Uterus (tissue), 4 donors: Measurements from ENCODE around the gene ACVR1. TPM values are rescaled to one million over a fixed set of nuclear protein-coding genes. Genes with fewer than 3 reads are reported as not detected.

Experiments used
- DNase-seq, 2 donors: peaks; one replicate each; pipeline ENCODE4 v3.0.0-alpha.2; 2019 to 2020
- H3K27ac ChIP-seq, 2 donors: fragments of 200-600 bp; sonication (generic); 1 replicate in 1 of 2; 2 replicates in 1 of 2; pipeline ENCODE4 v1.5.1; 2016 to 2018
- H3K27me3 ChIP-seq, 2 donors: fragments of 200-600 bp; sonication (generic); one replicate each; pipeline ENCODE4 v1.5.1; 2018 to 2019; ENCODE audit warnings: control low read depth in 1 of 2
- H3K36me3 ChIP-seq, 2 donors: fragments of 200-600 bp; sonication (generic); one replicate each; pipeline ENCODE4 v1.5.1; 2019; ENCODE audit warnings: control low read depth in 1 of 2
- H3K4me1 ChIP-seq, 2 donors: fragments of 200-600 bp; sonication (generic); one replicate each; pipeline ENCODE4 v1.5.1; 2018 to 2019; ENCODE audit warnings: control low read depth in 1 of 2
- H3K4me3 ChIP-seq, 2 donors: fragments of 200-600 bp; sonication (generic); 1 replicate in 1 of 2; 2 replicates in 1 of 2; pipeline ENCODE4 v1.5.1; 2018 to 2019; ENCODE audit warnings: mild to moderate bottlenecking in 1 of 2
- H3K9me3 ChIP-seq, 2 donors: fragments of 200-600 bp; sonication (generic); one replicate each; pipeline ENCODE4 v1.5.1; 2019; ENCODE audit warnings: control low read depth in 1 of 2
- POLR2A ChIP-seq, 2 donors: fragments of 450-650 bp; IDR thresholded peaks; one replicate each; pipeline ENCODE4 v1.6.1; 2016; ENCODE audit warnings: antibody characterized with exemption in 2 of 2, mild to moderate bottlenecking in 1 of 2, moderate library complexity in 1 of 2
- intact Hi-C: fragments of 100-400 bp; cut with DNase I; formaldehyde crosslinking; loops from one replicate; pipeline ENCODE4 v1.15.1; 2023; ENCODE audit warnings: low total_unique reads
- small RNA-seq: library from RNA; depleted of rRNA; stranded (forward); fragments of <200 nt; gene quantifications from one replicate; pipeline ENCODE3, GENCODE V24; 2016
- total RNA-seq, 4 donors: library from RNA; depleted of rRNA in 3 of 4; stranded (reverse); fragments of >200 nt in 3 of 4; gene quantifications; one replicate each; pipeline versions ENCODE4 v1.1.0 to v1.2.4, GENCODE V29; 2014 to 2023
- TF ChIP-seq, protein P1 (sequence below), 4 experiments: fragments of 200-600 bp in 2 of 4; fragments of 450-650 bp in 2 of 4; sonication (generic) in 2 of 4; IDR thresholded peaks; one replicate each; pipeline ENCODE4 v1.5.1; 2016 to 2019; ENCODE audit warnings: antibody characterized with exemption in 4 of 4, mild to moderate bottlenecking in 2 of 4, moderate library complexity in 1 of 4
- donor health status: DM: yes; HTN: yes; CAD: no.

The ACVR1 gene
- total RNA-seq, 4 donors from 2014 or later: 30.3 to 398 (median 46.7) TPM

DNA sequence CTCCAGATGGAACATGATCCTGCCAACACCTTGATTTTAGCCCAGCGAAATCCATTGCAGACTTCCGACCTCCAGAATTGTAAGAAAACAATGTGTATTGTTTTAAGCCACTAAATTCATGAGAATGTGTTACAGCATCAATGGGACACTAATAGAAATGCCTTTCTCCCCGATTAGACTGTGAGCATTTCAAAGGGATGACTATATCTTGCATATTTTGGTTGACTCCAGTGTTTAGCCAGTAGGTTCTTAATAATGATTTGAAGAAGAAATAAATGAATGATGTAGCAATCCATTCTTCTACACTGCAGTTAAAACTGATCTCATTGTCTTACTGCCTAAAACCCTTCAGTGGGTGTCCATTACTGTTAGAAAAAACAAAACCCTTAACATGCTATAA, 180.1 kb downstream of the ACVR1 start:
- intact Hi-C loops: no loop called here
- Histone ChIP-seq H3K4me3 (no peak overlapping the region), H3K36me3 (no peaks in the 10 kb centered on the region), H3K9me3 (peaks cover 0 to 1% of the 10 kb centered on the region in 2 donors), H3K4me1 (no peaks in the 10 kb centered on the region), H3K27me3 (no peaks in the 10 kb centered on the region), H3K27ac (no peak overlapping the region)
- no peak for TF ChIP-seq POLR2A (IDR thresholded peaks at IDR 0.05)
- TF ChIP-seq, protein P1, sequence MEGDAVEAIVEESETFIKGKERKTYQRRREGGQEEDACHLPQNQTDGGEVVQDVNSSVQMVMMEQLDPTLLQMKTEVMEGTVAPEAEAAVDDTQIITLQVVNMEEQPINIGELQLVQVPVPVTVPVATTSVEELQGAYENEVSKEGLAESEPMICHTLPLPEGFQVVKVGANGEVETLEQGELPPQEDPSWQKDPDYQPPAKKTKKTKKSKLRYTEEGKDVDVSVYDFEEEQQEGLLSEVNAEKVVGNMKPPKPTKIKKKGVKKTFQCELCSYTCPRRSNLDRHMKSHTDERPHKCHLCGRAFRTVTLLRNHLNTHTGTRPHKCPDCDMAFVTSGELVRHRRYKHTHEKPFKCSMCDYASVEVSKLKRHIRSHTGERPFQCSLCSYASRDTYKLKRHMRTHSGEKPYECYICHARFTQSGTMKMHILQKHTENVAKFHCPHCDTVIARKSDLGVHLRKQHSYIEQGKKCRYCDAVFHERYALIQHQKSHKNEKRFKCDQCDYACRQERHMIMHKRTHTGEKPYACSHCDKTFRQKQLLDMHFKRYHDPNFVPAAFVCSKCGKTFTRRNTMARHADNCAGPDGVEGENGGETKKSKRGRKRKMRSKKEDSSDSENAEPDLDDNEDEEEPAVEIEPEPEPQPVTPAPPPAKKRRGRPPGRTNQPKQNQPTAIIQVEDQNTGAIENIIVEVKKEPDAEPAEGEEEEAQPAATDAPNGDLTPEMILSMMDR (IDR thresholded peaks at IDR 0.05): no peak
- no peak for DNase-seq

GRCh38 chr2:157692768-157693167, 183.4 kb downstream of the ACVR1 start:
- intact Hi-C loops: no loop called here
- DNase-seq: no peak
- TF ChIP-seq, protein P1 (IDR thresholded peaks at IDR 0.05): no peak
- no peak for TF ChIP-seq POLR2A (IDR thresholded peaks at IDR 0.05)
- no peak overlapping the region for H3K4me3 ChIP-seq
- H3K9me3 ChIP-seq: no peaks in the 10 kb centered on the region
- H3K27me3 ChIP-seq: no peaks in the 10 kb centered on the region
- H3K36me3 ChIP-seq: no peaks in the 10 kb centered on the region
- H3K27ac ChIP-seq: no peak overlapping the region
- H3K4me1 ChIP-seq: no peaks in the 10 kb centered on the region

DNA sequence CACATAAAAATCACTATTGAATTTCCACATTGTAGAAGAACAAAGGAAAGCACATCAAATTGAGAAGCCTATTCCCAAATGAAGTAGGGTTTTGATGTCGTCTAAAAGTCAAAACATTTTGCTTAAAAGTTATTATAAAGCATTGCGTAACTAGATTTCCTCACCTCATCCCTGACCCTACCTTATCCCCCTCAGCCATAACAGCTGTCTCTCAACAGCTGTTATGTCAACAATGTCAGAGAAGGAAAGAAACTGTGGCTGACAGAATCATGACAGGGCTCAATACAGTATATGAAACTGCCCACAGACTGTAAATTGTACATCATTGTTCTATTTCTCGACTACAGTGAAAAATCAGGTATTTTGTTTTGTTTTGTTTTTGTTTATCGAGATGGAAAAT, 184.4 kb downstream of the ACVR1 start:
- Histone ChIP-seq H3K4me3 (no peak overlapping the region), H3K4me1 (no peaks in the 10 kb centered on the region), H3K36me3 (no peaks in the 10 kb centered on the region), H3K27ac (no peak overlapping the region), H3K9me3 (no peaks in the 10 kb centered on the region), H3K27me3 (no peaks in the 10 kb centered on the region)
- DNase-seq: no peak
- intact Hi-C loops: no loop called here
- TF ChIP-seq POLR2A (IDR thresholded peaks at IDR 0.05): no peak
- TF ChIP-seq, protein P1 (IDR thresholded peaks at IDR 0.05): no peak

DNA sequence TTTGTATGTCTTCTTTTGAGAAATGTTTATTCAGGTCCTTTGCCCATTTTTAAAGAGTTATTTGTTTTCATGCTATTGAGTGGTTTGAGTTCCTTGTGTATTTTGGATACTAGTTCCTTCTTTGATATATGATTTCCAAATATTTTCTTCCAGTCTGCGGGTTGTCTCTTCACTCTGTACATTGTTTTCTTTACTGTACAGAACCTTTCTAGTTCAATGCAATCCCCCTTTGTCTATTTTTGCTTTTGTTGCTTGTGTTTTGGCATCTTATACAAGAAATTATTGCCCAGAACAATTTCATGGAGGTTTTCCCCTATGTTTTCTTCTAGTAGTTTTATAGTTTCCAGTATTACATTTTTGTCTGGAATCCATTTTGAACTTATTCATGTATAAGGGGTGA, 185.0 kb downstream of the ACVR1 start:
- H3K4me1 ChIP-seq: no peaks in the 10 kb centered on the region
- DNase-seq: no peak
- H3K4me3 ChIP-seq: no peak overlapping the region
- H3K27me3 ChIP-seq: no peaks in the 10 kb centered on the region
- intact Hi-C loops: no loop called here
- H3K36me3 ChIP-seq: no peaks in the 10 kb centered on the region
- H3K9me3 ChIP-seq: no peaks in the 10 kb centered on the region
- H3K27ac ChIP-seq: no peak overlapping the region
- TF ChIP-seq POLR2A (IDR thresholded peaks at IDR 0.05): no peak
- TF ChIP-seq, protein P1 (IDR thresholded peaks at IDR 0.05): no peak

Small RNA genes lying within 50 kb of the gene (small RNA-seq; reads per million reads assigned to genes)
- not detected for gene RNU6-436P

Other genes with a start within 250 kb of the ACVR1 start
- 1 to 10 TPM in 1 of 4 donors, under 1 TPM in 3; 0.51 to 1.2 (median 0.72) TPM for gene ACVR1C, start 247.5 kb downstream of the ACVR1 start, total RNA-seq
- under 1 TPM in 1 of 4 donors, not detected in 3; 0.28 TPM for gene UPP2, start 225.5 kb upstream of the ACVR1 start, total RNA-seq